Neural cell (in vitro differentiated cells): ENCODE results near the gene KLF13. TPM values are rescaled to one million over a fixed set of nuclear protein-coding genes. Genes with fewer than 3 reads are reported as not detected.

Source experiments
- H2AFZ ChIP-seq: fragments of 200-600, 300-800 bp; sonication (generic), shearing (Covaris generic); 2 replicates; pipeline ENCODE4 v1.6.0; 2014; ENCODE audit warnings: low read depth, mild to moderate bottlenecking, antibody characterized with exemption, low read length, moderate library complexity
- H3F3A ChIP-seq: fragments of 200-600 bp; shearing (Covaris generic); 2 replicates; pipeline ENCODE4 v1.6.1; 2016; ENCODE audit warnings: mild to moderate bottlenecking, moderate library complexity, mixed read lengths, antibody characterized with exemption, low read length; ENCODE audit not compliant: insufficient read depth, poor library complexity, severe bottlenecking
- H3K27ac ChIP-seq: fragments of 200-600, 300-800 bp; sonication (generic), shearing (Covaris generic); 2 replicates; pipeline ENCODE4 v1.5.1; 2014; ENCODE audit warnings: mild to moderate bottlenecking, low read length, moderate library complexity
- H3K27me3 ChIP-seq: fragments of 300-800, 200-600 bp; sonication (generic), shearing (Covaris generic); 2 replicates; pipeline ENCODE4 v1.6.0; 2014; ENCODE audit warnings: mild to moderate bottlenecking, low read depth, low read length, moderate library complexity; ENCODE audit not compliant: insufficient read depth
- H3K36me3 ChIP-seq: fragments of 300-800, 200-600 bp; sonication (generic), shearing (Covaris generic); 2 replicates; pipeline ENCODE4 v1.5.1; 2014; ENCODE audit warnings: mild to moderate bottlenecking, antibody characterized with exemption, low read length, moderate library complexity; ENCODE audit not compliant: insufficient read depth
- H3K4me2 ChIP-seq: fragments of 300-800, 200-600 bp; sonication (generic), shearing (Covaris generic); 2 replicates; pipeline ENCODE4 v1.6.0; 2014; ENCODE audit warnings: mild to moderate bottlenecking, low read length
- H3K4me3 ChIP-seq: fragments of 300-800, 200-600 bp; sonication (generic), shearing (Covaris generic); 2 replicates; pipeline ENCODE4 v1.5.1; 2014; ENCODE audit warnings: mild to moderate bottlenecking, low read length, moderate library complexity
- H3K79me2 ChIP-seq: fragments of 200-600 bp; shearing (Covaris generic); replicated peaks from 2 replicates; pipeline ENCODE4 v1.6.0; 2014; ENCODE audit warnings: mild to moderate bottlenecking, low read length, moderate library complexity; ENCODE audit not compliant: insufficient read depth
- H3K9ac ChIP-seq: fragments of 300-800, 200-600 bp; sonication (generic), shearing (Covaris generic); 2 replicates; pipeline ENCODE4 v1.6.1; 2016; ENCODE audit warnings: mild to moderate bottlenecking, low read length, mixed read lengths
- H3K9me2 ChIP-seq: fragments of 200-600 bp; shearing (Covaris generic); 2 replicates; pipeline ENCODE4 v1.6.1; 2016; ENCODE audit warnings: mild to moderate bottlenecking, low read length, mixed read lengths; ENCODE audit not compliant: insufficient read depth
- H3K9me3 ChIP-seq: fragments of 200-600, 300-800 bp; sonication (generic), shearing (Covaris generic); 2 replicates; pipeline ENCODE4 v1.6.1; 2016; ENCODE audit warnings: mild to moderate bottlenecking, mixed run types, low read length, moderate library complexity, mixed read lengths
- H4K20me1 ChIP-seq: fragments of 200-600 bp; shearing (Covaris generic); 2 replicates; pipeline ENCODE4 v1.6.1; 2016; ENCODE audit warnings: mild to moderate bottlenecking, mixed run types; ENCODE audit not compliant: insufficient read depth
- EP300 ChIP-seq: fragments of 450-650 bp; conservative IDR thresholded peaks from 2 replicates; pipeline ENCODE4 v1.6.1; 2014; ENCODE audit warnings: antibody characterized with exemption, mild to moderate bottlenecking, moderate library complexity; ENCODE audit not compliant: poor library complexity, severe bottlenecking
- EZH2 ChIP-seq: fragments of 200-600, 300-800 bp; shearing (Covaris generic), sonication (generic); IDR thresholded peaks from 2 replicates; pipeline ENCODE4 v1.6.1; 2014; ENCODE audit warnings: antibody characterized with exemption, low read length, borderline replicate concordance, mild to moderate bottlenecking; ENCODE audit not compliant: insufficient read depth, poor library complexity, severe bottlenecking
- MXI1 ChIP-seq: fragments of 450-650 bp; conservative IDR thresholded peaks from 2 replicates; pipeline ENCODE4 v1.6.1; 2014; ENCODE audit warnings: antibody characterized with exemption, mild to moderate bottlenecking; ENCODE audit not compliant: poor library complexity, severe bottlenecking
- POLR2AphosphoS5 ChIP-seq: IDR thresholded peaks from 2 replicates; pipeline ENCODE4 v1.6.1; 2012
- RAD21 ChIP-seq: fragments of 450-650 bp; conservative IDR thresholded peaks from 2 replicates; pipeline ENCODE4 v1.6.1; 2014; ENCODE audit warnings: antibody characterized with exemption, mild to moderate bottlenecking, moderate library complexity
- SMC3 ChIP-seq: fragments of 450-650 bp; conservative IDR thresholded peaks from 2 replicates; pipeline ENCODE4 v1.6.1; 2014; ENCODE audit warnings: antibody characterized with exemption, mild to moderate bottlenecking, moderate library complexity; ENCODE audit not compliant: poor library complexity
- TAF1 ChIP-seq: IDR thresholded peaks from 2 replicates; pipeline ENCODE4 v1.6.1; 2012; ENCODE audit warnings: low read depth
- polyA plus RNA-seq: library from polyadenylated mRNA; depleted of rRNA; stranded (reverse); fragments of >200 nt; gene quantifications from 2 replicates; pipeline ENCODE4 v1.2.3, GENCODE V29; 2014
- TF ChIP-seq, protein P1 (sequence below): fragments of 450-650 bp; IDR thresholded peaks from 2 replicates; pipeline ENCODE4 v1.5.1; 2014; ENCODE audit warnings: antibody characterized with exemption, mild to moderate bottlenecking, moderate library complexity; ENCODE audit not compliant: poor library complexity, severe bottlenecking
- TF ChIP-seq, protein P2 (sequence below): IDR thresholded peaks from 2 replicates; pipeline ENCODE4 v1.6.1; 2012; ENCODE audit warnings: borderline replicate concordance

The KLF13 gene
- polyA plus RNA-seq, 1 donor from 2014 or later: 17.0 TPM

DNA sequence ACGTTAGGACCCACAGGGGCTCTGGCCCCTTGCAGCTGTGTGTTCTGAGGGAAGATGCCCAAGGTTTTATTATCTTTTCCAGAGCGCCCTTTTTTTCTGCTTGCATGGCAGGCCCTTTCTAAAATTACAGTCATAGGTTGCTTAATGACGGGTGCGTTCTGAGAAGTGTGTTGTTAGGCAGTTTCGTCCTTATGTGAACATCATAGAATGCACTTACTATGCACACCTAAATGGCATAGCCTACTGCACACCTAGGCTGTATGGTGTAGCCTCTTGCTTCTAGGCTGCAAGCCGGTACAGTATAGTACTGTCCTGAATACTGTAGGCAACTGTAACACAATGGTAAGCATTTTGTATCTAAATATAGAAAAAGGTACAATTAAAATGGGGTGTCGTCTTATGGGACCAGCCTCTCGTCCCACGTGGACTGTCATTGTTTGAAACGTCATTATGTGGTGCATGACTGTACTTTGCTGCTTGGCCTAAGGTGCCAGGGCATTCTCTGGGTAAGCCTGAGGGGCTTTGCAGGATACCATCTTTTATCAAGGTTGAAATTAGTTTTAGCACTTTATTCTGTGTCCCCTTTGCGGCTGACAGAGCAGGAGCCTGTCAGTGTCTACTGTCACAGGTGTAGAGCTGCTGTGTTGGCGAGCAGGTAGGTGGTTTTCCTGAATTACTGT, 10.9 kb downstream of the KLF13 start:
- Histone ChIP-seq H3K9ac (no peak overlapping the region), H3K9me3 (no peaks in the 10 kb centered on the region), H3K79me2 (peaks cover 74% of the 10 kb centered on the region), H3K4me3 (no peak overlapping the region), H3F3A (no peaks in the 10 kb centered on the region), H2AFZ (no peak overlapping the region), H3K4me2 (no peak overlapping the region), H4K20me1 (peaks cover 23% of the 10 kb centered on the region), H3K9me2 (no peaks in the 10 kb centered on the region), H3K27me3 (no peaks in the 10 kb centered on the region), H3K36me3 (no peaks in the 10 kb centered on the region), H3K27ac (no peak overlapping the region)
- TF ChIP-seq EP300 (no peak), POLR2AphosphoS5 (no peak), TAF1 (no peak), SMC3 (no peak), RAD21 (no peak), EZH2 (no peak), MXI1 (no peak)
- TF ChIP-seq, protein P1, sequence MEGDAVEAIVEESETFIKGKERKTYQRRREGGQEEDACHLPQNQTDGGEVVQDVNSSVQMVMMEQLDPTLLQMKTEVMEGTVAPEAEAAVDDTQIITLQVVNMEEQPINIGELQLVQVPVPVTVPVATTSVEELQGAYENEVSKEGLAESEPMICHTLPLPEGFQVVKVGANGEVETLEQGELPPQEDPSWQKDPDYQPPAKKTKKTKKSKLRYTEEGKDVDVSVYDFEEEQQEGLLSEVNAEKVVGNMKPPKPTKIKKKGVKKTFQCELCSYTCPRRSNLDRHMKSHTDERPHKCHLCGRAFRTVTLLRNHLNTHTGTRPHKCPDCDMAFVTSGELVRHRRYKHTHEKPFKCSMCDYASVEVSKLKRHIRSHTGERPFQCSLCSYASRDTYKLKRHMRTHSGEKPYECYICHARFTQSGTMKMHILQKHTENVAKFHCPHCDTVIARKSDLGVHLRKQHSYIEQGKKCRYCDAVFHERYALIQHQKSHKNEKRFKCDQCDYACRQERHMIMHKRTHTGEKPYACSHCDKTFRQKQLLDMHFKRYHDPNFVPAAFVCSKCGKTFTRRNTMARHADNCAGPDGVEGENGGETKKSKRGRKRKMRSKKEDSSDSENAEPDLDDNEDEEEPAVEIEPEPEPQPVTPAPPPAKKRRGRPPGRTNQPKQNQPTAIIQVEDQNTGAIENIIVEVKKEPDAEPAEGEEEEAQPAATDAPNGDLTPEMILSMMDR: no peak
- TF ChIP-seq, protein P2, sequence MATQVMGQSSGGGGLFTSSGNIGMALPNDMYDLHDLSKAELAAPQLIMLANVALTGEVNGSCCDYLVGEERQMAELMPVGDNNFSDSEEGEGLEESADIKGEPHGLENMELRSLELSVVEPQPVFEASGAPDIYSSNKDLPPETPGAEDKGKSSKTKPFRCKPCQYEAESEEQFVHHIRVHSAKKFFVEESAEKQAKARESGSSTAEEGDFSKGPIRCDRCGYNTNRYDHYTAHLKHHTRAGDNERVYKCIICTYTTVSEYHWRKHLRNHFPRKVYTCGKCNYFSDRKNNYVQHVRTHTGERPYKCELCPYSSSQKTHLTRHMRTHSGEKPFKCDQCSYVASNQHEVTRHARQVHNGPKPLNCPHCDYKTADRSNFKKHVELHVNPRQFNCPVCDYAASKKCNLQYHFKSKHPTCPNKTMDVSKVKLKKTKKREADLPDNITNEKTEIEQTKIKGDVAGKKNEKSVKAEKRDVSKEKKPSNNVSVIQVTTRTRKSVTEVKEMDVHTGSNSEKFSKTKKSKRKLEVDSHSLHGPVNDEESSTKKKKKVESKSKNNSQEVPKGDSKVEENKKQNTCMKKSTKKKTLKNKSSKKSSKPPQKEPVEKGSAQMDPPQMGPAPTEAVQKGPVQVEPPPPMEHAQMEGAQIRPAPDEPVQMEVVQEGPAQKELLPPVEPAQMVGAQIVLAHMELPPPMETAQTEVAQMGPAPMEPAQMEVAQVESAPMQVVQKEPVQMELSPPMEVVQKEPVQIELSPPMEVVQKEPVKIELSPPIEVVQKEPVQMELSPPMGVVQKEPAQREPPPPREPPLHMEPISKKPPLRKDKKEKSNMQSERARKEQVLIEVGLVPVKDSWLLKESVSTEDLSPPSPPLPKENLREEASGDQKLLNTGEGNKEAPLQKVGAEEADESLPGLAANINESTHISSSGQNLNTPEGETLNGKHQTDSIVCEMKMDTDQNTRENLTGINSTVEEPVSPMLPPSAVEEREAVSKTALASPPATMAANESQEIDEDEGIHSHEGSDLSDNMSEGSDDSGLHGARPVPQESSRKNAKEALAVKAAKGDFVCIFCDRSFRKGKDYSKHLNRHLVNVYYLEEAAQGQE: no peak

DNA sequence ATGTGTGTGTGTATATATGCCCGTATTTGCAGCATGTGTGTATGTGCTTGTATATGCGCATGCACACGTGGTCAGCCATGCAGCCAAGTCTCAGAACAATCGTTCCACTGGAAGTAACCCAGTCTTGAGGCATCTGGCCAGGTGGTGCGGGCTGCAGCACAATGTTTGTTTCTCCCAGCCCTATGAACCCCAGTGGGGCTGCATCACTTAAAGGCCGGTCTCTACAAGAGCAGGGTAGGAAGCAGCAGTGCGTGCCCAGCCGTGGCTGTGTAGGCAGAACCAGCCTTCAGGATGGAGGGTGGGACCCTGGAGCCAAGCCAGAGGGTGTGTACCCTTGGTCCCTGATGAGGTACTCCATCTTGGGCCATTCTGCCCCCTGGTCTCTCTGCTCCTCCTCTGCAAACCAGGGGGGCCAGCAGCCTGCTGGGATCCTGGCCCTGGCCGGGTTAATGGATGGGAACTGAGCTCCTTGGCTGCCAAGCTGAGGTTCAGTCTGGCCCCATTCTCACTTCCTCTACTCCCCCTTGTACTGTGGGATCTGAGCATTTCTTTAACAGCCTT, 11.8 kb downstream of the KLF13 start:
- Histone ChIP-seq H3K27me3 (no peaks in the 10 kb centered on the region), H2AFZ (no peak overlapping the region), H3K9me3 (no peaks in the 10 kb centered on the region), H3K36me3 (no peaks in the 10 kb centered on the region), H3K9me2 (no peaks in the 10 kb centered on the region), H3K79me2 (peaks cover 74% of the 10 kb centered on the region), H3K9ac (no peak overlapping the region), H3F3A (no peaks in the 10 kb centered on the region), H3K27ac (no peak overlapping the region), H4K20me1 (peaks cover 26% of the 10 kb centered on the region), H3K4me2 (no peak overlapping the region), H3K4me3 (no peak overlapping the region)
- TF ChIP-seq POLR2AphosphoS5 (no peak), MXI1 (no peak), EP300 (no peak), SMC3 (no peak), TAF1 (no peak), RAD21 (no peak), EZH2 (no peak)
- TF ChIP-seq, protein P2: no peak
- TF ChIP-seq, protein P1: no peak
